ENCODE data around the gene TMCC1. TPM values are rescaled to one million over a fixed set of nuclear protein-coding genes. Genes with fewer than 3 reads are reported as not detected.

The TMCC1 gene
- 24.5 TPM for total RNA-seq
- polyA plus RNA-seq = 12.2 TPM
- long read RNA-seq, donor 1 = 0 reads
- long read RNA-seq, donor 2, partial matches to known transcripts = 5 of 18 reads
- long read RNA-seq, donor 2, other reads (novel, unspliced or antisense) = 9 of 18 reads
- long read RNA-seq, donor 3, partial matches to known transcripts = 5 of 6 reads
- long read RNA-seq, donor 3, other reads (novel, unspliced or antisense) = 0 of 6 reads
- long read RNA-seq, donor 4 = 0 reads
- long read RNA-seq, donor 5, partial matches to known transcripts = 0 of 2 reads
- long read RNA-seq, donor 5, other reads (novel, unspliced or antisense) = 0 of 2 reads
- long read RNA-seq, donor 6 = 0 reads
- long read RNA-seq, donor 7, partial matches to known transcripts = 0 of 1 reads
- long read RNA-seq, donor 7, other reads (novel, unspliced or antisense) = 0 of 1 reads
- long read RNA-seq, donor 8, partial matches to known transcripts = 0 of 1 reads
- long read RNA-seq, donor 8, other reads (novel, unspliced or antisense) = 0 of 1 reads
- long read RNA-seq, donor 9 = 0 reads
- long read RNA-seq, donor 10, partial matches to known transcripts = 0 of 2 reads
- long read RNA-seq, donor 10, other reads (novel, unspliced or antisense) = 0 of 2 reads

DNA sequence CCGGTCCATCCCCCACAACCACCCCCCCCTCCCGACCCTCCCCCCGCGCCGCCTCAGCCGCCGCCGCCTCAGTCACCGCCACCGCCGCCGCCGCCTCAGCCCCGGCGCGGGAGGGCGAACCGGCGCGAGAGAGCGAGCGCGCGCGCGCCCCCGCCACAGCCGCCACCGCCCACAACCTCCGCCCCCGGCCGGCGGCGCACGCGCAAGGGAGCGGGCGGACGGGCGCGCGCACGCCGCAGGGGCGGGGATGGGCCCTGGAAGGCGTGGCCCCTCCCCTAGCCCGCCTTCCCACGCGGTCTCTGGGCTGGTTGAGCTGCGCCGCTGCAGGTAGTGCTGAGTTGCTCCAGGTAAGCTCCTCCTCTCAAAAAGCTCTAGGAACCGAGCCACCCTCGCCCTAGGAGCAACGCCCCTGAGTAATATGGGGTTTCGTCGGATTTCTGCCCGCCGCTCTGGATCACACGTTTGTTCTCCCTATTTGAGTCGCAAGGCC is at the start of gene TMCC1:
TSS of gene TMCC1 (minus strand) at position 131 of the 490 bp plus-strand sequence.
- Histone ChIP-seq H3K9me3 (ENCODE audit: control insufficient read depth in 2 of 2, insufficient read depth in 1 of 2, low read length in 1 of 2) (no peaks in the 10 kb centered on the region), H3K4me3 (ENCODE audit: low read length in 2 of 2) (peak within 1 kb of the TSS; percentile 82 to 96), H3K27me3 (ENCODE audit: control insufficient read depth in 2 of 2, insufficient read depth in 1 of 2, low read length in 1 of 2) (no peaks in the 10 kb centered on the region), H3K36me3 (ENCODE audit: control insufficient read depth in 2 of 2, insufficient read depth in 2 of 2, low read length in 1 of 2) (peaks cover 0 to 5% of the 10 kb centered on the region in 2 donors), H3K4me1 (ENCODE audit: control insufficient read depth in 2 of 2, insufficient read depth in 2 of 2, low read length in 2 of 2) (peaks cover 19 to 30% of the 10 kb centered on the region in 2 donors), H3K27ac (ENCODE audit: low read depth in 1 of 2, low read length in 1 of 2) (peak within 1 kb of the TSS; percentile 92 to 96)
- WGBS = 1% methylated on average over 60 of the region's 60 CpGs
- peak; percentile 68 to 95 (median 88) for DNase-seq (ENCODE audit: low read depth in 6 of 9, low spot score in 9 of 9)

DNA sequence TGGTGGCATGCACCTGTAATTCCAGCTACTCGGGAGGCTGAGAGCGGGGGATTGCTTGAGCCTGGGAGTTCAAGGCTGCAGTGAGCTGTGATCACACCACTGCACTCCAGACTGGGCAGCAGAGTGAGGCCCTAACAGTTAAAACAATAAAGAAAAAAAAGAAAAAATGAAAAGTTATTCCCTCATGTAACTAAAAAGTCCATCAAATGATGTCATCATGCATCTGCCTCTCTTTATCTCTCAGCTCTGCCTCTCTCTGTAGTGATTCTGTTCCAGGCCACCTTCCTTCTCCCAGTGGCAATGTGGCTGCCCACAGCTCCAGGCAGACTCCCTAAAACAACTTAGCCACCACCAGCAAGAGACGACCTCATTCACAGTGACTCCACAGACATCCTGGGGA is 49.5 kb upstream of the TMCC1 start:
- no peaks in the 10 kb centered on the region for H3K36me3 ChIP-seq (ENCODE audit: control insufficient read depth in 2 of 2, insufficient read depth in 2 of 2, low read length in 1 of 2)
- H3K9me3 ChIP-seq (ENCODE audit: control insufficient read depth in 2 of 2, insufficient read depth in 1 of 2, low read length in 1 of 2) = no peaks in the 10 kb centered on the region
- no peaks in the 10 kb centered on the region for H3K4me1 ChIP-seq (ENCODE audit: control insufficient read depth in 2 of 2, insufficient read depth in 2 of 2, low read length in 2 of 2)
- no peaks in the 10 kb centered on the region for H3K27me3 ChIP-seq (ENCODE audit: control insufficient read depth in 2 of 2, insufficient read depth in 1 of 2, low read length in 1 of 2)
- no peak overlapping the region for H3K27ac ChIP-seq (ENCODE audit: low read depth in 1 of 2, low read length in 1 of 2)
- no peak overlapping the region for H3K4me3 ChIP-seq (ENCODE audit: low read length in 2 of 2)
- no peak for DNase-seq (ENCODE audit: low read depth in 6 of 9, low spot score in 9 of 9)
- WGBS = 95% methylated on average over 3 of the region's 3 CpGs

DNA sequence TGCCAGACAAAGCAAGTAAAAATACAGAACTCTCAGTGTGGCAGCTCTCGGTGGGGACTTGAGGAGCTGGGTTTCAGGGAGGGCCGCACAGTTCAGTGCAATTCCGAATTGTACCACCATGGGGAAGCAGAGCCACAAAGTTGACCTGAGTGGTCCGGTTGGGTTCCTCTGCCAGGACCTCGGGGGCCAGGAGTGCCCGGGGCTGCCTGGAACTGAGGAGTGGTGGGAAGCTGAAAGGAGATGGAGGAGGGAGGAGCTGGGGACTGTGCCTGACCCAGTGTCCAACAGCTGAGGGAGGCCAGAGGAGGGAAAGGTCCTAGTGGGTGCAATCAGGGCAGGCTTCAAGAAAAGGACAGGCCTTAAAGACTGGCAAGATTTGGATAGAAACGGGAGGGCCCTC is 48.8 kb upstream of the TMCC1 start:
- Histone ChIP-seq H3K9me3 (ENCODE audit: control insufficient read depth in 2 of 2, insufficient read depth in 1 of 2, low read length in 1 of 2) (no peaks in the 10 kb centered on the region), H3K4me1 (ENCODE audit: control insufficient read depth in 2 of 2, insufficient read depth in 2 of 2, low read length in 2 of 2) (no peaks in the 10 kb centered on the region), H3K27ac (ENCODE audit: low read depth in 1 of 2, low read length in 1 of 2) (no peak overlapping the region), H3K27me3 (ENCODE audit: control insufficient read depth in 2 of 2, insufficient read depth in 1 of 2, low read length in 1 of 2) (no peaks in the 10 kb centered on the region), H3K4me3 (ENCODE audit: low read length in 2 of 2) (no peak overlapping the region), H3K36me3 (ENCODE audit: control insufficient read depth in 2 of 2, insufficient read depth in 2 of 2, low read length in 1 of 2) (no peaks in the 10 kb centered on the region)
- WGBS = 22% methylated on average over 7 of the region's 7 CpGs
- DNase-seq (ENCODE audit: low read depth in 6 of 9, low spot score in 9 of 9) = peak in 6 of 9 donors; percentile 39 to 70 (median 51)

- 98% methylated on average over 3 of the region's 3 CpGs for WGBS
- DNase-seq (ENCODE audit: low read depth in 6 of 9, low spot score in 9 of 9) = no peak
- Histone ChIP-seq H3K4me1 (ENCODE audit: control insufficient read depth in 2 of 2, insufficient read depth in 2 of 2, low read length in 2 of 2) (no peaks in the 10 kb centered on the region), H3K4me3 (ENCODE audit: low read length in 2 of 2) (no peak overlapping the region), H3K36me3 (ENCODE audit: control insufficient read depth in 2 of 2, insufficient read depth in 2 of 2, low read length in 1 of 2) (no peaks in the 10 kb centered on the region), H3K27ac (ENCODE audit: low read depth in 1 of 2, low read length in 1 of 2) (no peak overlapping the region), H3K9me3 (ENCODE audit: control insufficient read depth in 2 of 2, insufficient read depth in 1 of 2, low read length in 1 of 2) (no peaks in the 10 kb centered on the region), H3K27me3 (ENCODE audit: control insufficient read depth in 2 of 2, insufficient read depth in 1 of 2, low read length in 1 of 2) (no peaks in the 10 kb centered on the region)
Observed at GRCh38 chr3:129940086-129940485, 46.6 kb upstream of the TMCC1 start.

DNA sequence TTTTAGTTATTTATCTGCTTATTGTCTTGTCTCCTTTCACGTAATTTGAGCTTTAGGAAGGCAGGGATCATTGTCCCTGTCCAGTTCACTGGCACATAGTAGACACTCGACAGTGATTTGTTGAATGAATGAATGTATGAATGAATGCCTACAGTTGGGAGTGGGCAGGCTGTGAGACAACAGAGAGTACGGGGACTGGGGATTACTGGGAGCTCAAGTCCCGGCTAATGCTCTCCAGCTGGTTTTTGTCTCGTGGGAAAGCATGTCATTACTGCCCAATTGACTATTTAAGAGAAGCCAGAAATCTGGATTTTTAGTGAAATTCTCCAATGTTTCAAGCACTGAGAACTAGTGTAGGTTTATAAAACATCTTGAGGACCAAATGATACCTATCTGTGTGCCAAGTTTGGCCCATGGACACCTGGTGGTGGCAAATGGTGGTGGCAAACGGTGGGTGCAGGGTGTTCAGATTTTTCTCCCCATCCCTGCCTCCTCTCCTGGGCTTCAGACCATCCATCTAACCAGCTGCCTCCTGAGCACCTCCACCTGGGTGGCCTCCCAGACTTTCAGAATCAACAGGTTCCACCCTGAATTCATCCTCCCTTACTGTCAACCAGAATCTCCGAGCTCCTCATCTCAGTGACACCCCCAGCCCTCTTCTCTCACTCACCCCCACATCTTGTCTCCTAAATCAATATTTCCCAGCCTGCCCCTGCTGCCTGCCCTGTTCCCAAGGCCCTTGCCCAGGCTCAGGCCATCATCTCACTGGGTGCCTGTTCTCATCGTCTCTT is 44.8 kb upstream of the TMCC1 start:
- H3K4me1 ChIP-seq (ENCODE audit: control insufficient read depth in 2 of 2, insufficient read depth in 2 of 2, low read length in 2 of 2) = peaks cover 0 to 4% of the 10 kb centered on the region in 2 donors
- DNase-seq (ENCODE audit: low read depth in 6 of 9, low spot score in 9 of 9) = no peak
- WGBS = 98% methylated on average over 8 of the region's 8 CpGs
- H3K27ac ChIP-seq (ENCODE audit: low read depth in 1 of 2, low read length in 1 of 2) = no peak overlapping the region
- H3K36me3 ChIP-seq (ENCODE audit: control insufficient read depth in 2 of 2, insufficient read depth in 2 of 2, low read length in 1 of 2) = no peaks in the 10 kb centered on the region
- H3K4me3 ChIP-seq (ENCODE audit: low read length in 2 of 2) = no peak overlapping the region
- H3K27me3 ChIP-seq (ENCODE audit: control insufficient read depth in 2 of 2, insufficient read depth in 1 of 2, low read length in 1 of 2) = no peaks in the 10 kb centered on the region
- no peaks in the 10 kb centered on the region for H3K9me3 ChIP-seq (ENCODE audit: control insufficient read depth in 2 of 2, insufficient read depth in 1 of 2, low read length in 1 of 2)

DNA sequence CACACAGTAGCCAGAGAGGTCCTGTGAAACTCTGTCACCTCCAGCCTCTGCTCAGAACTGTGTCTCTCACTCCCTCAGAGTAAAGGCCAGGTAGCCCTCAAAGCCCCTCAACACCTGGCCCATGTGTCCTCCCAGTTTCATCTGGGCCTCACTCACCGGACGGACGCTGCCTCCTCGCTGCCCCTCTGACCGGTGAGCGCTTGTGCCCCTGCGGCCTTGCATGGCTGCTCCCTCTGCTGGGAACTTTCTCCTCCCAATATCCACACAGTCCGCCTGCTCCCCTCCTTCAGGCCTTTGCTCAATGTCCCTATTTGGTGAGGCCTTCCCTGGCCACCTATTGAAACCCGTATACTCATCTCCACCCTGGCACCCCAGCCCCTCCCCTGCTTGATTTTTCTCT is 44.2 kb upstream of the TMCC1 start:
- H3K27me3 ChIP-seq (ENCODE audit: control insufficient read depth in 2 of 2, insufficient read depth in 1 of 2, low read length in 1 of 2) = no peaks in the 10 kb centered on the region
- H3K36me3 ChIP-seq (ENCODE audit: control insufficient read depth in 2 of 2, insufficient read depth in 2 of 2, low read length in 1 of 2) = no peaks in the 10 kb centered on the region
- no peak for DNase-seq (ENCODE audit: low read depth in 6 of 9, low spot score in 9 of 9)
- H3K4me3 ChIP-seq (ENCODE audit: low read length in 2 of 2) = no peak overlapping the region
- no peaks in the 10 kb centered on the region for H3K9me3 ChIP-seq (ENCODE audit: control insufficient read depth in 2 of 2, insufficient read depth in 1 of 2, low read length in 1 of 2)
- H3K27ac ChIP-seq (ENCODE audit: low read depth in 1 of 2, low read length in 1 of 2) = no peak overlapping the region
- 97% methylated on average over 9 of the region's 9 CpGs for WGBS
- peaks cover 0 to 4% of the 10 kb centered on the region in 2 donors for H3K4me1 ChIP-seq (ENCODE audit: control insufficient read depth in 2 of 2, insufficient read depth in 2 of 2, low read length in 2 of 2)

GRCh38 chr3:129936757-129937156 is 43.2 kb upstream of the TMCC1 start:
- peak in 1 of 9 donors; percentile 37 for DNase-seq (ENCODE audit: low read depth in 6 of 9, low spot score in 9 of 9)
- WGBS = 55% methylated on average over 6 of the region's 6 CpGs

DNA sequence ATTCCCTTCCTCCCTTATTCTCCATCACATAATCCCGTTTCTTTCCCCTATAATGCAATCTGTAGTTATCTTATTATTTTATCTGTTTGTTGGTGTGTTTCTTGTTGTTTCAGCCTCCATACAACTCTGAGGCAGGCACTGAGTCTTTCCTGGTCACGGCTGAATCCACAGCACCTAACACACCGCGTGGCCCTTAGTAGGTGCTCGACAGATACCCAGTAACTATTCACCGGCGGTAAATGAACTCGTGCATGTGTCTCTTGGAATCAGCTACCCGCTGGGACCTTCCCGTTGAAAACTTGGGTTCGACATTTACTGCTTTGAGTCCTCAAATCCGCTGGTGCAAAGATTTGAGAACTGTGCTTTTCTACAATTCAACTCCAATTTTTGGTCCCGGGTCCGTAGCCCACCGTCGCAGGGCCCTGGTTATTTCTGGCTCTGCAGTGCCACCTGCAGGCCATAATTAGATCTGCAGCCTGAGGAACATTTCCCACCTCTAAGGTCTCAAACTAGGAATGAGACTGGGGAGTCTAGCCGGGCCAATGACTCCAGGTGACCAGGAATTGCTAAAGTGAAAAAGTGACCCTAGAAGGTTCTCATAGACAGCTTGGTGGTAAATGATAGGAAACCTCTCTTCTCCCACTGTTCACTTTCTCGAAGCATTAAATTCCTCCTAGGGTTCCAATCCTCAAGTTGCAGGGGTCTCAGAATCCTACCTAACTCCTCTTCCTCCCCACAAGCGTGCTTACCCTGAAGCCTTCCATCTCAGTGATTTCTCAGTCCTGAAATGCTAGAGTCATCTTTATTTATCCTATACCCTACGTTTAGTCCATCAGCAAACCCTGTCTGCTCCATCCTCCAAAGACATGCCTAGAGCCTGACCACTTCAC is 41.0 kb upstream of the TMCC1 start:
- H3K27me3 ChIP-seq (ENCODE audit: control insufficient read depth in 2 of 2, insufficient read depth in 1 of 2, low read length in 1 of 2) = no peaks in the 10 kb centered on the region
- DNase-seq (ENCODE audit: low read depth in 6 of 9, low spot score in 9 of 9) = peak in 4 of 9 donors; percentile 51 to 68 (median 60)
- H3K4me1 ChIP-seq (ENCODE audit: control insufficient read depth in 2 of 2, insufficient read depth in 2 of 2, low read length in 2 of 2) = peaks cover 0 to 4% of the 10 kb centered on the region in 2 donors
- H3K4me3 ChIP-seq (ENCODE audit: low read length in 2 of 2) = no peak overlapping the region
- no peaks in the 10 kb centered on the region for H3K9me3 ChIP-seq (ENCODE audit: control insufficient read depth in 2 of 2, insufficient read depth in 1 of 2, low read length in 1 of 2)
- H3K36me3 ChIP-seq (ENCODE audit: control insufficient read depth in 2 of 2, insufficient read depth in 2 of 2, low read length in 1 of 2) = no peaks in the 10 kb centered on the region
- no peak overlapping the region for H3K27ac ChIP-seq (ENCODE audit: low read depth in 1 of 2, low read length in 1 of 2)
- 42% methylated on average over 20 of the region's 20 CpGs for WGBS

More at GRCh38 chr3:129936757-129937156, 43.2 kb upstream of the TMCC1 start:
- Histone ChIP-seq H3K4me3 (ENCODE audit: low read length in 2 of 2) (peak overlapping the region; percentile 1 to 4), H3K36me3 (ENCODE audit: control insufficient read depth in 2 of 2, insufficient read depth in 2 of 2, low read length in 1 of 2) (no peaks in the 10 kb centered on the region), H3K27me3 (ENCODE audit: control insufficient read depth in 2 of 2, insufficient read depth in 1 of 2, low read length in 1 of 2) (no peaks in the 10 kb centered on the region), H3K9me3 (ENCODE audit: control insufficient read depth in 2 of 2, insufficient read depth in 1 of 2, low read length in 1 of 2) (no peaks in the 10 kb centered on the region), H3K4me1 (ENCODE audit: control insufficient read depth in 2 of 2, insufficient read depth in 2 of 2, low read length in 2 of 2) (peaks cover 0 to 4% of the 10 kb centered on the region in 2 donors), H3K27ac (ENCODE audit: low read depth in 1 of 2, low read length in 1 of 2) (no peak overlapping the region)
